ENCODE measurements around the gene SPATA24. TPM values are rescaled to one million over a fixed set of nuclear protein-coding genes. Genes with fewer than 3 reads are reported as not detected.
A peak's percentile ranks its signal among the peaks of the same experiment; 100 is the strongest.

SPATA24 gene
- total and polyA plus RNA-seq, 2 of the 8 experiments (the other 6 are each of a cell fraction or from before 2014, with no cell fraction given) = 5.8 to 9.4 TPM

DNA sequence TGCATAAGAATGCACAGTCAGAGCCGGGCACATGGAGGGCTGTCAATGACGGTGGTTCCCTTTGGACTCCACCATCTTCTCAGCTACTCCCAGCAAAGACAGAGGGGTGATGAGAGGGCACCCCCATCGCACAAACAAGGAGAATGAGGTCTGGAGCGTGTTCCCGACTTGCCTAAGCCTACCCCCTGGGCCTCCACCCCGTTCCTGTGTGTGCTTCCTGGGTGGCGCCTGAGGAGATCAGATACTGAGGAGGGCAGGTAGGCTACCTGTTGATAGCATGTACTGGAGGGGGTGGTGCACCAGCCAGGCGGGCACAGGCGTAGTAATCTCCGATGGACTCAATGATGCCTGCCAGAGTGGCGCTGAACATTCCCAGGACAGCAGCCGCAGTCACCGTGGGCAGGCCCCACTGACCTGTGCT is 24.9 kb downstream of the SPATA24 start:
- no peak for DNase-seq (ENCODE audit: low read depth in 1 of 2, low spot score in 2 of 2)
- Histone ChIP-seq H4K8ac (ENCODE audit: extremely low read depth, insufficient read depth, low read length) (no peak overlapping the region), H3K14ac (ENCODE audit: insufficient read length) (no peak overlapping the region), H2BK15ac (ENCODE audit: low read length) (no peak overlapping the region), H3K9me3 (ENCODE audit: insufficient read depth in 2 of 2, low read depth in 1 of 2, low read length in 1 of 2) (no peaks in the 10 kb centered on the region), H2AK5ac (ENCODE audit: low read depth, low read length) (peak overlapping the region; percentile 86; the same call in 1 of the 2 replicates), H3K18ac (ENCODE audit: extremely low read depth, low read length) (no peak overlapping the region), H3K4me3 (ENCODE audit: extremely low read depth in 1 of 4, insufficient read depth in 2 of 4, low read depth in 3 of 4, low read length in 4 of 4) (no peak overlapping the region), H3K27me3 (replicated peaks in 1 of 4; ENCODE audit: control insufficient read depth in 3 of 4, extremely low read depth in 1 of 4, insufficient read depth in 3 of 4, low read length in 3 of 4) (no peaks in the 10 kb centered on the region), H3K79me2 (ENCODE audit: control insufficient read depth in 1 of 2, insufficient read depth in 2 of 2, low read length in 2 of 2) (no peaks in the 10 kb centered on the region), H3K79me1 (ENCODE audit: low read depth, low read length) (peaks cover 2% of the 10 kb centered on the region; the same call in 1 of the 2 replicates), H3K4me1 (replicated peaks in 1 of 4; ENCODE audit: control insufficient read depth in 3 of 4, insufficient read depth in 4 of 4, low read length in 3 of 4) (peaks cover 0 to 11% (median 0%) of the 10 kb centered on the region in 4 experiments; a peak in 2 of 7 replicates), H4K20me1 (replicated peaks in 1 of 2; ENCODE audit: control insufficient read depth in 1 of 2, insufficient read depth in 2 of 2, low read length in 2 of 2) (peaks cover 0 to 5% of the 10 kb centered on the region in 2 experiments), H2BK5ac (ENCODE audit: low read depth, low read length) (0 out of 2 replicates have a peak overlapping the region, but pooled peaks have one; percentile 21), H4K91ac (replicated peaks; ENCODE audit: insufficient read length, low read length) (peak overlapping the region; percentile 55), H3K23me2 (ENCODE audit: low read depth, low read length) (no peaks in the 10 kb centered on the region), H2BK12ac (ENCODE audit: low read depth, low read length) (no peak overlapping the region), H2BK120ac (replicated peaks; ENCODE audit: low read depth, low read length) (no peak overlapping the region), H3K36me3 (ENCODE audit: control insufficient read depth in 2 of 4, insufficient read depth in 4 of 4, low read length in 3 of 4) (no peaks in the 10 kb centered on the region), H3K9ac (replicated peaks in 1 of 4; ENCODE audit: extremely low read depth in 1 of 4, low read depth in 3 of 4, low read length in 3 of 4) (no peak overlapping the region; a peak in 1 of 7 replicates), H2BK20ac (ENCODE audit: low read length) (no peak overlapping the region), H3K23ac (ENCODE audit: insufficient read length) (no peak overlapping the region), H2AFZ (ENCODE audit: low read length) (no peak overlapping the region), H4K5ac (ENCODE audit: insufficient read length, low read depth, low read length) (no peak overlapping the region), H3K27ac (ENCODE audit: low read depth, low read length) (no peak overlapping the region), H3K56ac (replicated peaks; ENCODE audit: insufficient read length, low read depth, low read length) (no peak overlapping the region), H3K4ac (replicated peaks; ENCODE audit: insufficient read length, low read depth, low read length) (no peak overlapping the region), H3K4me2 (ENCODE audit: insufficient read depth in 1 of 2, low read depth in 2 of 2, low read length in 2 of 2) (no peak overlapping the region)
- POLR2A ChIA-PET (ENCODE audit: partially characterized antibody) = interaction anchor here (0.8 to 3.9 kb wide), 8 partner anchors 9 to 93 kb away, joined by 3 to 13 read pairs (median 4); partner anchors contain the start of gene PAIP2
- FAIRE-seq = no peak
- TF ChIP-seq TAF1 (IDR thresholded peaks at IDR 0.05; ENCODE audit: low read depth, low read length) (no peak), SIX5 (IDR thresholded peaks at IDR 0.05; ENCODE audit: low read depth, low read length) (no peak), ASH2L (IDR thresholded peaks at IDR 0.05; ENCODE audit: low read length) (no peak), TAF7 (optimal IDR thresholded peaks at IDR 0.05; ENCODE audit: borderline replicate concordance, low read depth, low read length) (no peak), CHD1 (IDR thresholded peaks at IDR 0.05; ENCODE audit: low read depth, low read length) (no peak), CBX8 (IDR thresholded peaks at IDR 0.05; ENCODE audit: borderline replicate concordance, low read depth, low read length) (no peak), RBBP5 (IDR thresholded peaks at IDR 0.05; ENCODE audit: borderline replicate concordance, low read depth, low read length) (no peak)
- TF ChIP-seq, protein P1, sequence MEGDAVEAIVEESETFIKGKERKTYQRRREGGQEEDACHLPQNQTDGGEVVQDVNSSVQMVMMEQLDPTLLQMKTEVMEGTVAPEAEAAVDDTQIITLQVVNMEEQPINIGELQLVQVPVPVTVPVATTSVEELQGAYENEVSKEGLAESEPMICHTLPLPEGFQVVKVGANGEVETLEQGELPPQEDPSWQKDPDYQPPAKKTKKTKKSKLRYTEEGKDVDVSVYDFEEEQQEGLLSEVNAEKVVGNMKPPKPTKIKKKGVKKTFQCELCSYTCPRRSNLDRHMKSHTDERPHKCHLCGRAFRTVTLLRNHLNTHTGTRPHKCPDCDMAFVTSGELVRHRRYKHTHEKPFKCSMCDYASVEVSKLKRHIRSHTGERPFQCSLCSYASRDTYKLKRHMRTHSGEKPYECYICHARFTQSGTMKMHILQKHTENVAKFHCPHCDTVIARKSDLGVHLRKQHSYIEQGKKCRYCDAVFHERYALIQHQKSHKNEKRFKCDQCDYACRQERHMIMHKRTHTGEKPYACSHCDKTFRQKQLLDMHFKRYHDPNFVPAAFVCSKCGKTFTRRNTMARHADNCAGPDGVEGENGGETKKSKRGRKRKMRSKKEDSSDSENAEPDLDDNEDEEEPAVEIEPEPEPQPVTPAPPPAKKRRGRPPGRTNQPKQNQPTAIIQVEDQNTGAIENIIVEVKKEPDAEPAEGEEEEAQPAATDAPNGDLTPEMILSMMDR (IDR thresholded peaks at IDR 0.05; ENCODE audit: control extremely low read depth in 1 of 3, insufficient read depth in 1 of 3, low read depth in 1 of 3, low read length in 3 of 3) = no peak
- TF ChIP-seq, protein P2, sequence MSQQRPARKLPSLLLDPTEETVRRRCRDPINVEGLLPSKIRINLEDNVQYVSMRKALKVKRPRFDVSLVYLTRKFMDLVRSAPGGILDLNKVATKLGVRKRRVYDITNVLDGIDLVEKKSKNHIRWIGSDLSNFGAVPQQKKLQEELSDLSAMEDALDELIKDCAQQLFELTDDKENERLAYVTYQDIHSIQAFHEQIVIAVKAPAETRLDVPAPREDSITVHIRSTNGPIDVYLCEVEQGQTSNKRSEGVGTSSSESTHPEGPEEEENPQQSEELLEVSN (IDR thresholded peaks at IDR 0.05) = no peak
- CTCF ChIA-PET (ENCODE audit: partially characterized antibody) = interaction anchor here (1.2 to 3.6 kb wide), 2 partner anchors 10 to 22 kb away, joined by 3 to 14 read pairs; no protein-coding TSS in a partner anchor
- 93% methylated on average over 13 of the region's 13 CpGs; no CpG with 5 or more reads in 1 of the 2 experiments for WGBS, 2 experiments (ENCODE audit: extremely low coverage in 1 of 2, insufficient coverage in 1 of 2, insufficient read length in 1 of 2, insufficient replicate concordance in 2 of 2, low coverage in 1 of 2, low lambda C conversion rate in 2 of 2, missing lambda C conversion rate in 1 of 2)

Data from H1 (cell line).